SK-N-MC (cell line): ENCODE measurements around the gene RGS7BP.
"Not testable (repeated sequence)": the region's sequence is repeated elsewhere in the genome, so short reads cannot be mapped to it uniquely, and the experiment has no call there.

Experiments used
- DNase-seq: peaks from one replicate; pipeline ENCODE4 v3.0.0-alpha.2; 2011; ENCODE audit warnings: low read depth, low spot score
- H3K27ac ChIP-seq: fragments of 200-600 bp; sonication (generic); 2 replicates; pipeline ENCODE4 v1.5.1; 2016; ENCODE audit warnings: mixed run types
- H3K36me3 ChIP-seq: fragments of 200-600 bp; sonication (generic); 2 replicates; pipeline ENCODE4 v1.6.1; 2017; ENCODE audit warnings: antibody characterized with exemption, low read length, mixed read lengths; ENCODE audit not compliant: insufficient read depth
- H3K4me3 ChIP-seq: fragments of 200-600 bp; sonication (generic); 2 replicates; pipeline ENCODE4 v1.5.1; 2016
- H3K9ac ChIP-seq: fragments of 200-600 bp; sonication (generic); 2 replicates; pipeline ENCODE4 v1.8.0; 2017; ENCODE audit warnings: mixed run types, mixed read lengths; ENCODE audit not compliant: insufficient read length
- H3K9me3 ChIP-seq: fragments of 200-600 bp; sonication (generic); 2 replicates; pipeline ENCODE4 v1.6.1; 2017; ENCODE audit warnings: low read depth, mild to moderate bottlenecking, antibody characterized with exemption, low read length, moderate library complexity, mixed read lengths
- EZH2 ChIP-seq: fragments of 200-600 bp; sonication (generic); IDR thresholded peaks from one replicate; pipeline ENCODE4 v1.6.1; 2017; ENCODE audit warnings: antibody characterized with exemption
- FOXP2 ChIP-seq: optimal IDR thresholded peaks from 2 replicates; pipeline ENCODE3; 2011; ENCODE audit warnings: mild to moderate bottlenecking, moderate library complexity; ENCODE audit not compliant: insufficient read depth; ENCODE audit errors: extremely low read length, control extremely low read depth
- POLR2AphosphoS5 ChIP-seq: IDR thresholded peaks from 2 replicates; pipeline ENCODE4 v1.6.1; 2012; ENCODE audit warnings: mild to moderate bottlenecking, low read depth, low read length, borderline replicate concordance

RGS7BP gene

GRCh38 chr5:64526734-64527439, 21.1 kb downstream of the RGS7BP start:
- Histone ChIP-seq H3K4me3 (no peak overlapping the region), H3K36me3 (no peaks in the 10 kb centered on the region), H3K9me3 (no peaks in the 10 kb centered on the region), H3K9ac (no peak overlapping the region), H3K27ac (no peak overlapping the region)
- DNase-seq = no peak
- TF ChIP-seq FOXP2 = no peak
- TF ChIP-seq EZH2 = no peak
- no peak for TF ChIP-seq POLR2AphosphoS5

GRCh38 chr5:64530076-64530475, 24.3 kb downstream of the RGS7BP start:
- Histone ChIP-seq H3K27ac (no peak overlapping the region), H3K36me3 (no peaks in the 10 kb centered on the region), H3K9ac (no peak overlapping the region), H3K4me3 (no peak overlapping the region), H3K9me3 (no peaks in the 10 kb centered on the region)
- DNase-seq = no peak
- no peak for TF ChIP-seq POLR2AphosphoS5
- TF ChIP-seq EZH2 = no peak
- TF ChIP-seq FOXP2 = no peak

GRCh38 chr5:64532212-64532611, 26.4 kb downstream of the RGS7BP start:
- Histone ChIP-seq H3K36me3 (no peaks in the 10 kb centered on the region), H3K9me3 (no peaks in the 10 kb centered on the region), H3K4me3 (no peak overlapping the region), H3K9ac (no peak overlapping the region), H3K27ac (no peak overlapping the region)
- TF ChIP-seq POLR2AphosphoS5 = no peak
- no peak for TF ChIP-seq FOXP2
- TF ChIP-seq EZH2 = no peak
- no peak for DNase-seq

GRCh38 chr5:64532657-64533056, 26.8 kb downstream of the RGS7BP start:
- Histone ChIP-seq H3K4me3 (no peak overlapping the region), H3K27ac (no peak overlapping the region), H3K9me3 (no peaks in the 10 kb centered on the region), H3K9ac (no peak overlapping the region), H3K36me3 (no peaks in the 10 kb centered on the region)
- TF ChIP-seq POLR2AphosphoS5 (no peak), FOXP2 (no peak), EZH2 (no peak)
- no peak for DNase-seq

GRCh38 chr5:64534033-64534432, 28.2 kb downstream of the RGS7BP start:
- Histone ChIP-seq H3K4me3 (no peak overlapping the region), H3K9me3 (no peaks in the 10 kb centered on the region), H3K9ac (no peak overlapping the region), H3K36me3 (no peaks in the 10 kb centered on the region), H3K27ac (no peak overlapping the region)
- TF ChIP-seq EZH2 = no peak
- TF ChIP-seq POLR2AphosphoS5 = no peak
- TF ChIP-seq FOXP2 = no peak
- no peak for DNase-seq

- Histone ChIP-seq H3K36me3 (no peaks in the 10 kb centered on the region), H3K27ac (no peak overlapping the region), H3K9ac (no peak overlapping the region), H3K4me3 (no peak overlapping the region), H3K9me3 (no peaks in the 10 kb centered on the region)
- no peak for DNase-seq
- TF ChIP-seq POLR2AphosphoS5 (no peak), EZH2 (no peak), FOXP2 (no peak)
Measured at GRCh38 chr5:64557911-64558310, 52.1 kb downstream of the RGS7BP start.

GRCh38 chr5:64558641-64559040, 52.8 kb downstream of the RGS7BP start:
- H3K36me3 ChIP-seq, H3K9me3 ChIP-seq, H3K4me3 ChIP-seq, H3K9ac ChIP-seq, DNase-seq, H3K27ac ChIP-seq: not testable (repeated sequence)

GRCh38 chr5:64566310-64566916, 60.6 kb downstream of the RGS7BP start:
- no peak overlapping the region for H3K27ac ChIP-seq
- TF ChIP-seq FOXP2 = no peak
- no peak for TF ChIP-seq POLR2AphosphoS5
- no peak for TF ChIP-seq EZH2

GRCh38 chr5:64569858-64570257, 64.0 kb downstream of the RGS7BP start:
- H3K36me3 ChIP-seq = no peaks in the 10 kb centered on the region
- no peak overlapping the region for H3K27ac ChIP-seq
- H3K9ac ChIP-seq = no peak overlapping the region
- H3K9me3 ChIP-seq = no peaks in the 10 kb centered on the region
- DNase-seq = no peak
- TF ChIP-seq POLR2AphosphoS5 (no peak), EZH2 (no peak), FOXP2 (no peak)
- no peak overlapping the region for H3K4me3 ChIP-seq

More at GRCh38 chr5:64566310-64566916, 60.6 kb downstream of the RGS7BP start:
- Histone ChIP-seq H3K4me3 (no peak overlapping the region), H3K9ac (no peak overlapping the region), H3K36me3 (no peaks in the 10 kb centered on the region), H3K9me3 (no peaks in the 10 kb centered on the region)
- DNase-seq = no peak
